HK-2 (cell line): Measurements from ENCODE around the gene EHMT1.
"Not testable (repeated sequence)": the region's sequence is repeated elsewhere in the genome, so short reads cannot be mapped to it uniquely, and the experiment has no call there.

Experiments
- DNase-seq: peaks from one replicate; pipeline ENCODE4 v3.0.0-alpha.2; 2018; ENCODE audit not compliant: unreplicated experiment

The EHMT1 gene

GRCh38 chr9:137720571-137721110 is 101.8 kb downstream of the EHMT1 start:
- no peak for DNase-seq

DNA sequence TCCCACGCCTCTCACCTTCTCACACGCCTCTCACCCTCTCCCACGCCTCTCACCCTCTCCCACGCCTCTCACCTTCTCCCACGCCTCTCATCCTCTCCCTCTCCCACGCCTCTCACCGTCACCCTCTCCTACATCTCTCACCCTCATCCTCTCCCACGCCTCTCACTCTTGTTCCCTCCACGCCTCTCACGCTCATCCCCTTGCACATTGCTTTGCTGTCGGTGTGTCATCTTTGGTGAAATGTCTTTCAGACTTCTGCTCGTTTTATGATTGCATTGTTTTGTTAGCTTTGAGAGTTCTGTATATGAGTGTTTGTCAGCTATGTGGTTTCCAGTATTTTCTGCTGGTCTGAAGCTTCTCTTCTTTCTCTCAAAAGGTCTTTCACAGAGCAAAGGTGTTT is 102.7 kb downstream of the EHMT1 start:
- DNase-seq = no peak

DNA sequence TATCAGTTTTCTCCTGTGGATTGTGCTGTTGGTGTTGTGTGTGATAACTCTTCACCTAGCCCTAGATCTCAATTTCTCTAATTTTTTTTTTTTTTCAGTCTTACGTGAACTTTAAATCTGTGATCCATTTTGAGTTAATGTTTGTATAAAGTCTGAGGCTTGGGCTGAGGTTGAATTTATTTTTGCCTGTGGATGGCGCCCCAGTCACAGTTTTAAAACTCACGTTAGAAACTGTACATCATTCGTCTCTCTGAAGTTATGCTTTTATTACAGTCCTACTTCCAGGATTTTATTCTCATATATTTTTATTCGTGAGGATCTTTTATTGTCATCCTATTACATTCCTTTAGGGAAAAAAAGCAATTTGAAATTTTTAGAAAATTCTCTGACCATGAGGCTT is 103.1 kb downstream of the EHMT1 start:
- no peak for DNase-seq

DNA sequence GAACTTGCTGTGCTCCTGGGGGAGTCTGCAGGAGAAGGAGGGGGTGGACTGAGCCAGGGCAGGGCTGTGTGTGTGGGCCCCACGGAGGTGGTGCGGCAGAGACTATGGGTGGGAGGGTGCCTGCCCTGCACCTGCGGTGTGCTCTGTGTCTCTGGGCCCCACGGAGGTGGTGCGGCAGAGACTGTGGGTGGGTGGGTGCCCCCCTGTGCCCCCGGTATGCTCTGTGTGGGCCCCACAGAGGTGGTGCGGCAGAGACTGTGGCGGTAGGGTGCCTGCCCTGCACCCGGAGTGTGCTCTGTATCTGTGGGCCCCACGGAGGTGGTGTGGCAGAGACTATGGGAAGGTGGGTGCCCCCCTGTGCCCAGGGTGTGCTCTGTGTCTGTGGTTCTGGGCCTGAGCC is 103.7 kb downstream of the EHMT1 start:
- DNase-seq = no peak

DNA sequence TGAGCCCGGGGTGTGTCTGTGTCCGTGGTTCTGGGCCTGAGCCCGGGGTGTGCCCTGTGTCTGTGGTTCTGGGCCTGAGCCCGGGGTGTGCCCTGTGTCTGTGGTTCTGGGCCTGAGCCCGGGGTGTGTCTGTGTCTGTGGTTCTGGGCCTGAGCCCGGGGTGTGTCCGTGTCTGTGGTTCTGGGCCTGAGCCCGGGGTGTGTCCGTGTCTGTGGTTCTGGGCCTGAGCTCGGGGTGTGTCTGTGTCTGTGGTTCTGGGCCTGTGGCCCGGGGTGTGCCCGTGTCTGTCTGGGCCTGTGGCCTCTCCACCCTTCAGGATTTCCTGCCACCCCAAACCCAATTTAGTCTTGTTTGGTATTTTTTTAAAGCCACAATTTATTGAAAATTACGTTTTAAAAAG is 104.6 kb downstream of the EHMT1 start:
- DNase-seq = not testable (repeated sequence)

DNA sequence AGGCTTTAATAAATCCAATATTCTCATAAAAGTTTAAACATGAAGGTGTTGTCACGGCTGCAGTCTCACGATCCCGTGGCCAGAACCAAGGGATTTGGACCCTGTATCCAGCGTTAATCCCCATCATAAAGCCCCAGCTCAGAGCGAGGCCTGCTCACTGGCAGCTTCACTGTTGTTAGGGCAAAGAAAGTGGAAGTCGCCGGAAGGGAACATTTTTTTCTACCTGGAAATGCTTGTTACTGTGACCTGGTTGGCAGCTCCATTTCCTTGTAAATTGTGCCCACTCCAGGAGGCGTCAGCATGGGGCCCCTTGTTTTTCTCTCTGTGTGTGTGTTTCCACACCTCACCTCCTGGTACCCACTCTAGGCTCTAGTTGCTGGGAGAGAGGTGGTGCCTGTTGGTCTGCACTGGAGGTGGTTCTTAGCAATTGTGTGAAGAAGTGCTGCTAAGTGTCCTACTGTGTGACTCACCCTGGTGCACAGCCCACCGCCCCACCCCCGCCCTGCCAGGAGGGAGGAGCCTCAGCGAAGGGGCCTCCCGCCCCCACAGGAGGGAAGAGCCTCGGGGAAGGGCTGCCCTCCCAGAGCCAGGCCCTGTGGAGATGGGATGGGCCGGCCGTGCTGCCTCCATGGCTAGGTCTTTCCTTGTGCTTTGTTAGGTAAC is 105.1 kb downstream of the EHMT1 start:
- DNase-seq = peak; percentile 24

DNA sequence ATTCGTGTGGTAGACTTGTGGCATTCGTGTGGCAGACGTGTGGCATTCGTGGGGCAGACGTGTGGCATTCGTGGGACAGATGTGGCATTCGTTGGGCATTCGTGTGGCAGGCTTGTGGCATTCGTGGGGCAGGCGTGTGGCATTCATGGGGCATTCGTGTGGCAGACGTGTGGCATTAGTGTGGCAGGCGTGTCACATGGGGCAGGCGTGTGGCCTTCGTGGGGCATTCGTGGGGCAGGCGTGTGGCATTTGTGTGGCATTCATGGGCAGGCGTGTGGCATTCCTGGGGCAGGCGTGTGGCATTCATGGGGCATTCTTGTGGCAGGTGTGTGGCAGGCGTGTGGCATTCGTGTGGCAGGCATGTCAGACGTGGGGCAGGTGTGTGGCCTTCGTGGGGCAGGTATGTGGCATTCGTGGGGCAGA is 106.0 kb downstream of the EHMT1 start:
- DNase-seq = no peak

- DNase-seq = no peak
Observed at GRCh38 chr9:137725598-137725997, 106.8 kb downstream of the EHMT1 start.

DNA sequence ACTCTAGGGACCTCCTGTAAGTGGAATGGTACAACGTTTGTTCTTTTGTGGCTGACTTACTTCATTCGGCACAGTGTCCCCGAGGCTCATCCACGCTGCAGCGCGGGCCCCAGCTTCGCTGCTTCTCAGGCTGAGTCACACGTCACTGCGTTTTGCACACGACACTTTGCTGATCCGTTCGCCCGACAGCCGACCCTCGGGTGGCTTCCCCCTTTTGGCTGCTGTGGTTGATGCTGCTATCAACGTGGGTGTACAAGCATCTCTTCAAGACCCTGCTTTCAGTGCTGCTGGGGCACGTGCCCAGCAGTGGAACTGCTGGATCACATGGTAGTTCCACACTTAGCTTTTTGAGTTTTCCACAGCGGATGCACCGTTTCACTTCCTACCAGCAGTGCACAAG is 107.5 kb downstream of the EHMT1 start:
- DNase-seq = not testable (repeated sequence)

DNA sequence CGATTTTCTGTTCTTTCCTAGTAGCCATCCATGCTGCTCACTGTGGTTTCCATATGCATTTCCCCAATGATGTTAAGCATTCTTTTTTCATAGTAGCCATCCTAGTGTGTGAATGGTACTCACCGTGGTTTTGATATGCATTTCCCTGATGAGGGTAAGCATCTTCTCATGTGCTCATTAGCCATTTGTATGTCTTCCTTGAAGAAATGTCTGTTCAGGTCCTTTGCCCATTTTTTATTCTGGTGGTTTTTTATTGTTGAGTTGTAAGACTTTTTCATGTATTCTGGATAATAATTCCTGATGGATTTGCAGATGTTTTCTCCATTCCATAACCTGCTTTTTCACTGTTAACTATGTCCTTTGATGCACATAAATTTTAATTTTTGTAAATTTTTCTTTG is 108.0 kb downstream of the EHMT1 start:
- DNase-seq = no peak

GRCh38 chr9:137727716-137728115 is 108.9 kb downstream of the EHMT1 start:
- no peak for DNase-seq

GRCh38 chr9:137728444-137729311 is 109.9 kb downstream of the EHMT1 start:
- no peak for DNase-seq

GRCh38 chr9:137731216-137731946 is 112.6 kb downstream of the EHMT1 start:
- no peak for DNase-seq

DNA sequence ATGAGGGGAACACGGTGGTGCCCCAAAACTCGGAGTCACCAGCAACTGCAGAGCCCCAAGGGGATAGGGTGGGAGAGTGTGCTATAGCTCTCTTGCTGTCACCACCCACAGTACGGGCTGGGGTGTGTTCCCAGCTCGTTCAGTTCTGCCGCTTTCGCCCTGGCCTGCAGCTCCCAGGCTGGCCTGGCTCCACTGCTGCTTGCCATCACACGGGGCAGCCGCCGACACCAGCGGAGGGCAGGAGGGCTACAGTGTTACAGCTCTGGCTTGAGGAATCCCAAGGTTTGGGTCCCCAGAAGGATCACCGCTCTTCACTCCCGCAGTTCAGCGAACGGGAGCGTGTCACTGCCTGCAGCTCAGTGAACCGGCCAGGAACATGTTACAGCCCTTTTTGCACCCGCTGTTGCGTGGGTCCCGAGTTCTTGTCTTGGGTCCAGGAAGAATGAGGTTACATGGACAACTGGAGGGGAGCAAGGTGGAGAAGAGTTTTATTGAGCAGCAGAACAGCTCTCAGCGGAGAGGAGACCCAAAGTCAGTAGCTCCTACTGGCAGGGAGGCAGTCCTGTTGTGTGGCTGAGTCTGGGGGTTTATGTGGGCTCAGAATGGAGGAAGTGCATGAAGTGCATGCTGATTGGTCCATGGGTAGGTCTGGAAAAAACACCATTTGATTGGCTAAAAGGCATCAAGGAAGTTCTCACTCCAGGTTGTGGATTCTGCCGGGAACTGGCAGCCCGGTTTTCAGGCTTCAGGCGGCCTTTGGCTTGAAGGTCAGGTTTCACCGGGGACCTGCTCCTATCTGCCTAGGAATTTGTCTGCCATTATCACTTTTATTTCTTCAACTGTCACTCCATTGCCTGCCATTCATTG is 113.4 kb downstream of the EHMT1 start:
- DNase-seq = no peak

GRCh38 chr9:137733429-137733828 is 114.6 kb downstream of the EHMT1 start:
- DNase-seq = no peak

GRCh38 chr9:137734181-137734580 is 115.4 kb downstream of the EHMT1 start:
- no peak for DNase-seq

DNA sequence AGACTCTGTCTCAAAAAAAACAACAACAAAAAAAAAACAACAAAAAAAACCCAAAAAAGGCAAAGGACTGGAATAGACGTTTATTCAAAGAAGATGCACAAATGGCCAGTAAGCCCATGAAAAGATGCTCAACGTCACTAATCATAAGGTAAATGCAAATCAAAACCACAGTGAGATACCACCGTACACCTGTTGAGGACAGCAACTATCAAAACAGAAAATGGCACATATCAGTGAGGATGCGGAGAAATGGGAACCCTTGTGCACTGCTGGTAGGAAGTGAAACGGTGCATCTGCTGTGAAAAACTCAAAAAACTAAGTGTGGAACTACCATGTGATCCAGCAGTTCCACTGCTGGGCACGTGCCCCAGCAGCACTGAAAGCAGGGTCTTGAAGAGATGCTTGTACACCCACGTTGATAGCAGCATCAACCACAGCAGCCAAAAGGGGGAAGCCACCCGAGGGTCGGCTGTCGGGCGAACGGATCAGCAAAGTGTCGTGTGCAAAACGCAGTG is 119.4 kb downstream of the EHMT1 start:
- DNase-seq = not testable (repeated sequence)

DNA sequence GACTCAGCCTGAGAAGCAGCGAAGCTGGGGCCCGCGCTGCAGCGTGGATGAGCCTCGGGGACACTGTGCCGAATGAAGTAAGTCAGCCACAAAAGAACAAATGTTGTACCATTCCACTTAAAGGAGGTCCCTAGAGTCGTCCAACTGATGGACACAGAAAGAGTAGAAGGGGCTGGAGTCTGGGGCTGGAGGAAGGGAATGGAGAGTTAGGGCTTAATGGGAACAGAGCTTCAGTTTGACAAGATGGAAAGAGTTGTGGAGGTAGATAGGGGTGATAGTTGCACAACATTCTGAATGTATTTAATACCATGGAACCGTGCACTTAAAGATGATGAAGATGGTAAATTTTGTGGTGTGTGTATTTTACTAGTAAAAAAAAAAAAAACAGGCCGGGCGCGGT is 119.9 kb downstream of the EHMT1 start:
- DNase-seq = no peak

GRCh38 chr9:137739371-137740309 is 120.8 kb downstream of the EHMT1 start:
- no peak for DNase-seq

GRCh38 chr9:137740312-137740711 is 121.5 kb downstream of the EHMT1 start:
- DNase-seq = no peak
